Measurements from ENCODE around the gene DPH3. TPM values are rescaled to one million over a fixed set of nuclear protein-coding genes. Genes with fewer than 3 reads are reported as not detected.

The DPH3 gene
- total and polyA plus RNA-seq, 9 of the 15 experiments (the other 6 are each of a cell fraction or from before 2014, with no cell fraction given) = 15.9 to 131 (median 38.7) TPM

DNA sequence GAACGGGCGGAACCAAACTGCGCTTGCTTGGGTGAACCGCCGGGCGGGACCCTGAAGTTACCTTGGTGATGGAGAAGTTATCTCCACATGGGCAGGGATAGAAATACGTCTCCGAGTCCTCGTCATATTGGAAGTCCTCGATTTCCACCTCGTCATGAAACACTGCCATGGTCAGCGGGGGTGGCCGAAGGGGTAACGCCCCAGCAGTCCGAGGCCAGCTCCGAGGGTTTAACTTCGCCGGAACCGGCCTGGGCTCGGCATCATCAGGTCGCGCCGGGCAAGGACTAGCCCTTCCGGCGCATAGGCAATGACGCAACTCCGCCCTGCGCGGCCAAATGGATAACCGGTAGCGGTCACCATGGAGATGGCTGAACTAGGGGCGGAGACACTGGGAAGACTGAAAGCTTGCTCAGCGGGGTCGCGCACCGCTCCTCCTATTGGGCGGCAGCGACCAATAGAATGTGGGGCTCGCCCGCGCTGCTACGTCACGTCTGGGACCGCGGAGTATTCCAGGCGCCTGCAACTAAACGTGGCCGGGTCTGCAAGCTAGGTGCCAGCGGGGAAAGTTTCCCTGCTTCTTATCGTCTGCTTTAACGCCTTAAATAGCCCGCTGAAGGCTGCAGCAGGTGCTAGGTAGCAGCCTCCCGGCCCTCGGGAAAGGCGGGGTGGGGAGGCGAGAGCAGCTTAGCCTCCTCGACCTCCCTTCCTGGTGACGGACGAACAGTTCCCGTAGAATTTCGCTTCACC, at the start of gene DPH3, which contains the start of gene OXNAD1 (continued):
- no peak for TF ChIP-seq CBFA2T3 (IDR thresholded peaks at IDR 0.05)
- no peak for TF ChIP-seq ZNF699 (CRISPR knock-in tag; IDR thresholded peaks at IDR 0.05; ENCODE audit: insufficient replicate concordance)
- no peak for TF ChIP-seq BRF1 (IDR thresholded peaks at IDR 0.05; ENCODE audit: borderline replicate concordance, extremely low read depth, insufficient read length)
- no peak for TF ChIP-seq PTTG1 (tag; IDR thresholded peaks at IDR 0.05; ENCODE audit: low read depth)
- no peak for TF ChIP-seq ZNF766 (CRISPR knock-in tag; conservative IDR thresholded peaks at IDR 0.05)
- no peak for TF ChIP-seq SPI1 (IDR thresholded peaks at IDR 0.05; ENCODE audit: borderline replicate concordance, low read depth, low read length)
- TF ChIP-seq, protein P1, sequence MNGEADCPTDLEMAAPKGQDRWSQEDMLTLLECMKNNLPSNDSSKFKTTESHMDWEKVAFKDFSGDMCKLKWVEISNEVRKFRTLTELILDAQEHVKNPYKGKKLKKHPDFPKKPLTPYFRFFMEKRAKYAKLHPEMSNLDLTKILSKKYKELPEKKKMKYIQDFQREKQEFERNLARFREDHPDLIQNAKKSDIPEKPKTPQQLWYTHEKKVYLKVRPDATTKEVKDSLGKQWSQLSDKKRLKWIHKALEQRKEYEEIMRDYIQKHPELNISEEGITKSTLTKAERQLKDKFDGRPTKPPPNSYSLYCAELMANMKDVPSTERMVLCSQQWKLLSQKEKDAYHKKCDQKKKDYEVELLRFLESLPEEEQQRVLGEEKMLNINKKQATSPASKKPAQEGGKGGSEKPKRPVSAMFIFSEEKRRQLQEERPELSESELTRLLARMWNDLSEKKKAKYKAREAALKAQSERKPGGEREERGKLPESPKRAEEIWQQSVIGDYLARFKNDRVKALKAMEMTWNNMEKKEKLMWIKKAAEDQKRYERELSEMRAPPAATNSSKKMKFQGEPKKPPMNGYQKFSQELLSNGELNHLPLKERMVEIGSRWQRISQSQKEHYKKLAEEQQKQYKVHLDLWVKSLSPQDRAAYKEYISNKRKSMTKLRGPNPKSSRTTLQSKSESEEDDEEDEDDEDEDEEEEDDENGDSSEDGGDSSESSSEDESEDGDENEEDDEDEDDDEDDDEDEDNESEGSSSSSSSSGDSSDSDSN (IDR thresholded peaks at IDR 0.05; ENCODE audit: borderline replicate concordance in 1 of 2, low read depth in 2 of 2, low read length in 2 of 2) = no peak
- TF ChIP-seq, protein P2, sequence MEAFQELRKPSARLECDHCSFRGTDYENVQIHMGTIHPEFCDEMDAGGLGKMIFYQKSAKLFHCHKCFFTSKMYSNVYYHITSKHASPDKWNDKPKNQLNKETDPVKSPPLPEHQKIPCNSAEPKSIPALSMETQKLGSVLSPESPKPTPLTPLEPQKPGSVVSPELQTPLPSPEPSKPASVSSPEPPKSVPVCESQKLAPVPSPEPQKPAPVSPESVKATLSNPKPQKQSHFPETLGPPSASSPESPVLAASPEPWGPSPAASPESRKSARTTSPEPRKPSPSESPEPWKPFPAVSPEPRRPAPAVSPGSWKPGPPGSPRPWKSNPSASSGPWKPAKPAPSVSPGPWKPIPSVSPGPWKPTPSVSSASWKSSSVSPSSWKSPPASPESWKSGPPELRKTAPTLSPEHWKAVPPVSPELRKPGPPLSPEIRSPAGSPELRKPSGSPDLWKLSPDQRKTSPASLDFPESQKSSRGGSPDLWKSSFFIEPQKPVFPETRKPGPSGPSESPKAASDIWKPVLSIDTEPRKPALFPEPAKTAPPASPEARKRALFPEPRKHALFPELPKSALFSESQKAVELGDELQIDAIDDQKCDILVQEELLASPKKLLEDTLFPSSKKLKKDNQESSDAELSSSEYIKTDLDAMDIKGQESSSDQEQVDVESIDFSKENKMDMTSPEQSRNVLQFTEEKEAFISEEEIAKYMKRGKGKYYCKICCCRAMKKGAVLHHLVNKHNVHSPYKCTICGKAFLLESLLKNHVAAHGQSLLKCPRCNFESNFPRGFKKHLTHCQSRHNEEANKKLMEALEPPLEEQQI (IDR thresholded peaks at IDR 0.05) = 0 out of 2 replicates have a peak, but pooled peaks have one; percentile 19
- TF ChIP-seq HSF4 (CRISPR knock-in tag; IDR thresholded peaks at IDR 0.05; ENCODE audit: borderline replicate concordance) = no peak
- TF ChIP-seq FOSL1 (tag; conservative IDR thresholded peaks at IDR 0.05) = 0 out of 2 replicates have a peak, but pooled peaks have one; percentile 1
- TF ChIP-seq ZNF695 (CRISPR knock-in tag; IDR thresholded peaks at IDR 0.05) = 0 out of 2 replicates have a peak, but pooled peaks have one; percentile 71
- no peak for TF ChIP-seq SNIP1 (IDR thresholded peaks at IDR 0.05; ENCODE audit: low read depth)
- no peak for TF ChIP-seq STAG1 (CRISPR knock-in tag; IDR thresholded peaks at IDR 0.05; ENCODE audit: borderline replicate concordance)
- peak; percentile 100 for TF ChIP-seq GABPA (tag; conservative IDR thresholded peaks at IDR 0.05; ENCODE audit: low read depth)
- no peak for TF ChIP-seq SMARCA4 (IDR thresholded peaks at IDR 0.05)
- TF ChIP-seq, protein P3, sequence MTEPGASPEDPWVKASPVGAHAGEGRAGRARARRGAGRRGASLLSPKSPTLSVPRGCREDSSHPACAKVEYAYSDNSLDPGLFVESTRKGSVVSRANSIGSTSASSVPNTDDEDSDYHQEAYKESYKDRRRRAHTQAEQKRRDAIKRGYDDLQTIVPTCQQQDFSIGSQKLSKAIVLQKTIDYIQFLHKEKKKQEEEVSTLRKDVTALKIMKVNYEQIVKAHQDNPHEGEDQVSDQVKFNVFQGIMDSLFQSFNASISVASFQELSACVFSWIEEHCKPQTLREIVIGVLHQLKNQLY (CRISPR knock-in tag; conservative IDR thresholded peaks at IDR 0.05) = 0 out of 4 replicates have a peak, but pooled peaks of 1 of the 2 experiments have one; percentile 27
- TF ChIP-seq U2AF1 (optimal IDR thresholded peaks at IDR 0.05; ENCODE audit: low read depth, low read length) = no peak
- TF ChIP-seq, protein P4, sequence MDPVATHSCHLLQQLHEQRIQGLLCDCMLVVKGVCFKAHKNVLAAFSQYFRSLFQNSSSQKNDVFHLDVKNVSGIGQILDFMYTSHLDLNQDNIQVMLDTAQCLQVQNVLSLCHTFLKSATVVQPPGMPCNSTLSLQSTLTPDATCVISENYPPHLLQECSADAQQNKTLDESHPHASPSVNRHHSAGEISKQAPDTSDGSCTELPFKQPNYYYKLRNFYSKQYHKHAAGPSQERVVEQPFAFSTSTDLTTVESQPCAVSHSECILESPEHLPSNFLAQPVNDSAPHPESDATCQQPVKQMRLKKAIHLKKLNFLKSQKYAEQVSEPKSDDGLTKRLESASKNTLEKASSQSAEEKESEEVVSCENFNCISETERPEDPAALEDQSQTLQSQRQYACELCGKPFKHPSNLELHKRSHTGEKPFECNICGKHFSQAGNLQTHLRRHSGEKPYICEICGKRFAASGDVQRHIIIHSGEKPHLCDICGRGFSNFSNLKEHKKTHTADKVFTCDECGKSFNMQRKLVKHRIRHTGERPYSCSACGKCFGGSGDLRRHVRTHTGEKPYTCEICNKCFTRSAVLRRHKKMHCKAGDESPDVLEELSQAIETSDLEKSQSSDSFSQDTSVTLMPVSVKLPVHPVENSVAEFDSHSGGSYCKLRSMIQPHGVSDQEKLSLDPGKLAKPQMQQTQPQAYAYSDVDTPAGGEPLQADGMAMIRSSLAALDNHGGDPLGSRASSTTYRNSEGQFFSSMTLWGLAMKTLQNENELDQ (CRISPR knock-in tag; IDR thresholded peaks at IDR 0.05; ENCODE audit: borderline replicate concordance) = peak; percentile 14; the same call in 1 of the 2 replicates
- TF ChIP-seq CTBP1 (IDR thresholded peaks at IDR 0.05; ENCODE audit: borderline replicate concordance) = peak; percentile 79; the same call in 1 of the 2 replicates
- TF ChIP-seq ZNF436 (CRISPR knock-in tag; IDR thresholded peaks at IDR 0.05) = no peak

Data from K562 (cell line).